ENCODE data around the gene GPR87. TPM values are rescaled to one million over a fixed set of nuclear protein-coding genes. Genes with fewer than 3 reads are reported as not detected.

The GPR87 gene
- total and polyA plus RNA-seq, 9 of the 15 experiments (the other 6 are each of a cell fraction or from before 2014, with no cell fraction given): not detected

GRCh38 chr3:151330899-151331298, 14.3 kb upstream of the GPR87 start:
- H3K9me3 ChIP-seq (replicated peaks; ENCODE audit: control insufficient read depth, insufficient read depth, low read depth, low read length): no peaks in the 10 kb centered on the region
- no peak for ATAC-seq
- no peak for TF ChIP-seq PCBP2 (IDR thresholded peaks at IDR 0.05; ENCODE audit: low read depth, low read length, poor library complexity, severe bottlenecking)
- TF ChIP-seq ZNF830 (CRISPR knock-in tag; IDR thresholded peaks at IDR 0.05): no peak
- TF ChIP-seq CREB1 (IDR thresholded peaks at IDR 0.05): no peak
- TF ChIP-seq CREB1 (CRISPR knock-in tag; IDR thresholded peaks at IDR 0.05): no peak
- TF ChIP-seq TRIM24 (IDR thresholded peaks at IDR 0.05): no peak
- TF ChIP-seq SAFB (IDR thresholded peaks at IDR 0.05; ENCODE audit: borderline replicate concordance, low read depth, low read length): no peak
- no peak for TF ChIP-seq SAFB2 (IDR thresholded peaks at IDR 0.05; ENCODE audit: borderline replicate concordance, low read depth, low read length, severe bottlenecking)
- no peak for TF ChIP-seq NCOA2 (IDR thresholded peaks at IDR 0.05; ENCODE audit: partially characterized antibody in 2 of 2)
- no peak for TF ChIP-seq NFATC3 (IDR thresholded peaks at IDR 0.05)
- TF ChIP-seq MCM2 (IDR thresholded peaks at IDR 0.05; ENCODE audit: low read depth): no peak
- TF ChIP-seq ZBTB9 (CRISPR knock-in tag; IDR thresholded peaks at IDR 0.05): no peak
- TF ChIP-seq MYBL2 (IDR thresholded peaks at IDR 0.05; ENCODE audit: low read depth): no peak
- TF ChIP-seq MYBL2 (CRISPR knock-in tag; IDR thresholded peaks at IDR 0.05; ENCODE audit: borderline replicate concordance): no peak
- no peak for TF ChIP-seq ZBTB12 (CRISPR knock-in tag; IDR thresholded peaks at IDR 0.05)
- TF ChIP-seq CHAMP1 (IDR thresholded peaks at IDR 0.05): no peak
- TF ChIP-seq ZNF398 (CRISPR knock-in tag; IDR thresholded peaks at IDR 0.05): no peak

More at GRCh38 chr3:151330899-151331298, 14.3 kb upstream of the GPR87 start:
- H2AFZ ChIP-seq (ENCODE audit: low read depth, low read length): no peak overlapping the region
- intact Hi-C loops (cut with micrococcal nuclease) (no loop called here), in situ Hi-C loops (cut with MboI) (no loop called here)
- CTCF ChIA-PET (ENCODE audit: low intra/inter-chr PET ratio): no interaction called here
- no peaks in the 10 kb centered on the region for H3K9me1 ChIP-seq (ENCODE audit: control insufficient read depth, insufficient read depth, low read length)
- no peaks in the 10 kb centered on the region for H3K79me2 ChIP-seq (ENCODE audit: control insufficient read depth, insufficient read depth, low read length)
- H3K27ac ChIP-seq (ENCODE audit: extremely low read depth, low read depth, low read length): no peak overlapping the region
- BruUV-seq (replicated peaks): no TSS peak
- H3K4me2 ChIP-seq (ENCODE audit: insufficient read depth, low read length): no peak overlapping the region
- no peak for FAIRE-seq
- no peaks in the 10 kb centered on the region; a peak in 1 of 5 replicates for H3K27me3 ChIP-seq (ENCODE audit: control insufficient read depth in 2 of 2, insufficient read depth in 2 of 2, low read length in 2 of 2)
- DNase-seq (ENCODE audit: extremely low read depth in 1 of 4, low spot score in 3 of 4): no peak
- H3K4me1 ChIP-seq (replicated peaks in 1 of 2; ENCODE audit: control insufficient read depth in 2 of 2, insufficient read depth in 2 of 2, low read length in 2 of 2): no peaks in the 10 kb centered on the region
- H4K20me1 ChIP-seq (replicated peaks; ENCODE audit: control insufficient read depth, insufficient read depth, low read length): no peaks in the 10 kb centered on the region
- no peak overlapping the region for H3K9ac ChIP-seq (ENCODE audit: insufficient read depth in 1 of 2, low read depth in 2 of 2, low read length in 2 of 2)
- POLR2A ChIA-PET: interaction anchor here (0.6 kb wide), 1 partner anchor 673 kb away, joined by 3 read pairs; no protein-coding TSS in a partner anchor
- no peak overlapping the region for H3K4me3 ChIP-seq
- no peaks in the 10 kb centered on the region for H3K36me3 ChIP-seq (ENCODE audit: control insufficient read depth, insufficient read depth, low read length)

Measured in K562 (cell line).